ENCODE data around the gene SH3GL1. TPM values are rescaled to one million over a fixed set of nuclear protein-coding genes. Genes with fewer than 3 reads are reported as not detected.

Gene SH3GL1
- total and polyA plus RNA-seq, 2 of the 4 experiments (the other 2 are of a cell fraction), result 28.1 to 138 TPM

- in situ Hi-C loops (cut with MboI; ENCODE audit: low sequenced_read_pairs), result no loop called here
- intact Hi-C loops (cut with micrococcal nuclease), result no loop called here
- H3K27me3 ChIP-seq (ENCODE audit: control insufficient read depth, insufficient read depth, low read length), result no peaks in the 10 kb centered on the region
- peaks cover 0 to 5% of the 10 kb centered on the region in 2 experiments; a peak in 1 of 4 replicates for H3K79me1 ChIP-seq (ENCODE audit: low read depth in 1 of 2, low read length in 2 of 2)
- H3K9ac ChIP-seq (ENCODE audit: low read depth, low read length), result no peak overlapping the region
- H2AK9ac ChIP-seq (replicated peaks; ENCODE audit: low read depth, low read length, poor library complexity), result peak overlapping the region; percentile 25
- no peak overlapping the region for H3K56ac ChIP-seq (ENCODE audit: extremely low read depth, insufficient read depth, low read length)
- H2AK5ac ChIP-seq (ENCODE audit: low read depth, low read length), result no peak overlapping the region
- no peaks in the 10 kb centered on the region; the same call in 1 of the 2 replicates for H3K9me1 ChIP-seq (ENCODE audit: insufficient read depth, low read length)
- H3K4me2 ChIP-seq (ENCODE audit: low read depth, low read length), result no peak overlapping the region
- H2BK120ac ChIP-seq (ENCODE audit: low read depth, low read length), result no peak overlapping the region
- H3K14ac ChIP-seq (replicated peaks; ENCODE audit: low read depth, low read length), result no peak overlapping the region
- no peak overlapping the region for H3K23ac ChIP-seq (ENCODE audit: low read depth, low read length)
- TF ChIP-seq BHLHE40 (IDR thresholded peaks at IDR 0.05; ENCODE audit: low read depth, low read length) (no peak), SMC3 (IDR thresholded peaks at IDR 0.05; ENCODE audit: low read depth, low read length) (no peak), NFE2L2 (IDR thresholded peaks at IDR 0.05; ENCODE audit: low read depth, low read length) (no peak), FOS (IDR thresholded peaks at IDR 0.05; ENCODE audit: low read depth, low read length) (no peak), RAD21 (IDR thresholded peaks at IDR 0.05; ENCODE audit: low read length) (no peak), RCOR1 (IDR thresholded peaks at IDR 0.05; ENCODE audit: insufficient replicate concordance, low read length) (no peak), CTCF (conservative IDR thresholded peaks at IDR 0.05; ENCODE audit: low read depth, low read length) (no peak), USF2 (IDR thresholded peaks at IDR 0.05; ENCODE audit: low read depth, low read length) (no peak), CHD1 (IDR thresholded peaks at IDR 0.05; ENCODE audit: low read depth, low read length) (no peak), RFX5 (IDR thresholded peaks at IDR 0.05; ENCODE audit: low read depth, low read length) (no peak), POLR2A (IDR thresholded peaks at IDR 0.05; ENCODE audit: low read depth, low read length) (no peak), MAFK (IDR thresholded peaks at IDR 0.05; ENCODE audit: low read depth, low read length) (no peak)
- TF ChIP-seq, protein P1, sequence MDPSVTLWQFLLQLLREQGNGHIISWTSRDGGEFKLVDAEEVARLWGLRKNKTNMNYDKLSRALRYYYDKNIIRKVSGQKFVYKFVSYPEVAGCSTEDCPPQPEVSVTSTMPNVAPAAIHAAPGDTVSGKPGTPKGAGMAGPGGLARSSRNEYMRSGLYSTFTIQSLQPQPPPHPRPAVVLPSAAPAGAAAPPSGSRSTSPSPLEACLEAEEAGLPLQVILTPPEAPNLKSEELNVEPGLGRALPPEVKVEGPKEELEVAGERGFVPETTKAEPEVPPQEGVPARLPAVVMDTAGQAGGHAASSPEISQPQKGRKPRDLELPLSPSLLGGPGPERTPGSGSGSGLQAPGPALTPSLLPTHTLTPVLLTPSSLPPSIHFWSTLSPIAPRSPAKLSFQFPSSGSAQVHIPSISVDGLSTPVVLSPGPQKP (IDR thresholded peaks at IDR 0.05; ENCODE audit: borderline replicate concordance, low read depth, low read length), result no peak
- H3K4me1 ChIP-seq (ENCODE audit: control insufficient read depth, insufficient read depth, low read length), result peaks cover 10% of the 10 kb centered on the region; the same call in 1 of the 2 replicates
- H2BK15ac ChIP-seq (ENCODE audit: low read depth, low read length), result no peak overlapping the region
- H4K8ac ChIP-seq (ENCODE audit: low read depth in 2 of 2, low read length in 2 of 2), result no peak overlapping the region
- peaks cover 24% of the 10 kb centered on the region for H3K36me3 ChIP-seq (ENCODE audit: control insufficient read depth, insufficient read depth, low read length)
- ChIA-PET POLR2A (ENCODE audit: unreplicated experiment) (no interaction called here), CTCF (no interaction called here)
- no peaks in the 10 kb centered on the region for H3K9me3 ChIP-seq (ENCODE audit: control insufficient read depth, insufficient read depth, low read length)
- DNase-seq (no peak), ATAC-seq (ENCODE audit: low read depth) (no peak)
- 99% methylated on average over 13 of the region's 26 CpGs; no CpG with 5 or more reads in 1 of the 2 experiments for WGBS, 2 experiments (ENCODE audit: extremely low coverage in 2 of 2, insufficient read length in 1 of 2)
- BruUV-seq (replicated peaks), result no TSS peak
- dilution Hi-C loops (cut with HindIII; ENCODE audit: low sequenced_read_pairs, unreplicated experiment), result no loop called here
- no peak overlapping the region for H2AFZ ChIP-seq (replicated peaks; ENCODE audit: low read length, poor library complexity)
- H4K5ac ChIP-seq (ENCODE audit: low read depth, low read length), result no peak overlapping the region
- no peak overlapping the region for H3K4ac ChIP-seq (ENCODE audit: low read depth, low read length)
- no peak overlapping the region for H4K91ac ChIP-seq (ENCODE audit: insufficient read depth, low read depth, low read length)
- H2BK20ac ChIP-seq (ENCODE audit: low read depth, low read length), result no peak overlapping the region
- H2BK5ac ChIP-seq (ENCODE audit: low read depth, low read length, poor library complexity, severe bottlenecking), result no peak overlapping the region
- H4K20me1 ChIP-seq (ENCODE audit: insufficient read depth, low read length), result no peaks in the 10 kb centered on the region
- H3K4me3 ChIP-seq (ENCODE audit: insufficient read depth, low read depth, low read length), result no peak overlapping the region
- H3K27ac ChIP-seq (ENCODE audit: insufficient read depth, low read length), result no peak overlapping the region
- no peak overlapping the region for H3K18ac ChIP-seq (ENCODE audit: low read depth, low read length)
Observed at GRCh38 chr19:4431808-4432674, 31.7 kb upstream of the SH3GL1 start.

Data from IMR-90 (cell line).